Activated naive CD4-positive, alpha-beta T cell (primary cell): Measurements from ENCODE around the gene TRIM27.
"Not testable (repeated sequence)": the region's sequence is repeated elsewhere in the genome, so short reads cannot be mapped to it uniquely, and the experiment has no call there.

Experiments used
- DNase-seq, 4 experiments: peaks; one replicate each; lab custom pipeline; 2025; lab: John Stamatoyannopoulos, UW

Gene TRIM27

DNA sequence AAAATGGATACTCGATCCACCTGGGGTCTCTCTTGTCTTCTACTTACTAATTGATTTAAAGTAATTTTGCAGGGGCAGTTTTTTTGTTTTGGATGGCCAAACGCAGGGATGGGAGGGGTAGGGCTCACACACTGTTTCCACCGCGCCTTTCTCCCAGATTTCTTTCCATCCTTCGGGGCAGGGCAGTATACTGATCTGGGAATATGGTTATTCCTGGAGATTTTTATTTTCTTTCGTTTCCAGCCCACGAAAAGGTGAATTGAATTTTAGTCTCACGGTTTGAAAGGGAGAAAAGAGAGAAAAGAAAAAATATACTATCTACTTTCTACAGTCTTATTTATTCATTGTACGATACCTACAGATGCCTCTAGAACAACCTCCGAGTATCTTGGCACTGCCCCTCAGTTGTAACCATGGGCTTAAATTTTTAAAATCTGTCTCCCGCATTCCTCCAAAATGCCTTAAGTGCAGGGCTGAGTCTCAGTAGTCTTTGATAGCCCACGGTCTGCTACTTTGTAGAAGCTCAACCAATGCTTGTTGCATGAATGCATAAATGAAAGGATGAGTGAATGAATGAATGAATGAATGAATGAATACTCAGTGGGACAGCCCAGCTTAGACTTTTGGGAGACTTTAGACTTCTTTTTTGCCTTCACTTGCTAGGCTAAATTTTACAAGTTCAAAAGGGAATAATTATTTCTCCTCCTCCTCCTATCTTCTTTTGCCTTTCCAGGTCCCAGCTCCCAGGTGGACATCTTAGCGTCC lies 18.1 kb upstream of the TRIM27 start:
- no peak for DNase-seq

- peak; percentile 28 to 57 (median 43) for DNase-seq
These were observed 17.3 kb upstream of the TRIM27 start for GRCh38 chr6:28940858-28941683.

DNA sequence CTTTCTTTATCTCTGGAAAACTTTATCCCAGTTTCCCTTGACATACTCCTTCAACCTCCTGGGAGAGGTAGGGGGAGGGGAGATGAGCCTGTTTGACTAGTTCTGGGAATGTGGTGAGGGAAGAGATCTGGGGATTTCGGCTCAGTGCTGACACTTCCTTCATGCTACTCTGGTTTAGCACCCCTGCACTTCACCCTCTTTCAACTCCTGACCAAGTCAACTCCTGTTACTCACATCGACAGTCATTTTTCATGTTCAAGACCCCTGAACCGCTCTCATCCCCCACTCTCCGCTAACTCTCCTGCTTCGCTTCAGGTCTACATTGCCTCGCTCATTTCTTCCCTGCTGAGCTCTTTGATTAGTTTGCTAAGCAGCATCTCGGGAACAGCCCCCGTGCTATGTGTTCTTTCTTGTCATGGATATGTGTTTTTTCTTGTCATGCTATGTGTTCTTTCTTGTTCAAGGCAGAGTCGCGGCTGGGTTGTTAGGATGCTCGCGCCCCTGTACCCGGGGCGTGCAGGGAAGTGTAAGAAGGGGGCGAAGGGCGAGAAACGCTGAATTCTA lies 16.6 kb upstream of the TRIM27 start:
- DNase-seq, result peak in 3 of 4 experiments; percentile 11 to 38 (median 16)

- no peak for DNase-seq
These were observed 9.3 kb upstream of the TRIM27 start for GRCh38 chr6:28933069-28933468.

- DNase-seq, result no peak
These were observed 6.3 kb upstream of the TRIM27 start for GRCh38 chr6:28929887-28930620.

DNA sequence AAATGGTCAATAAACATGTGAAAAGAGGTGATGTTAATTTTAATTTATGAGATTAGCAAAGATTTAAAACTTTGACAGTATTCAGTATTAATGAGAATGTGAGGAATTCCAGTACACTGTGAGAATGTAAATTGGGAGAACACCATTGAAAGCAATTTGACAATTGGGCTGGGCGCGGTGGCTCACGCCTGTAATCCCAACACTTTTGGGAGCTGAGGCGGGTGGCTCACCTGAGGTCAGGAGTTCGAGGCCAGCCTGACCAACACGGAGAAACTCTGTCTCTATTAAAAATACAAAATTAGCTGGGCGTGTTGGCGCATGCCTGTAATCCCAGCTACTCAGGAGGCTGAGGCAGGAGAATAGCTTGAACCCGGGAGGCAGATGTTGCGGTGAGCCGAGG lies 5.6 kb upstream of the TRIM27 start:
- DNase-seq, result not testable (repeated sequence)

- no peak for DNase-seq
These were observed 4.1 kb upstream of the TRIM27 start for GRCh38 chr6:28927846-28928245.

- DNase-seq, result no peak
These were observed 916 bp downstream of the TRIM27 start for GRCh38 chr6:28922821-28923317.

DNA sequence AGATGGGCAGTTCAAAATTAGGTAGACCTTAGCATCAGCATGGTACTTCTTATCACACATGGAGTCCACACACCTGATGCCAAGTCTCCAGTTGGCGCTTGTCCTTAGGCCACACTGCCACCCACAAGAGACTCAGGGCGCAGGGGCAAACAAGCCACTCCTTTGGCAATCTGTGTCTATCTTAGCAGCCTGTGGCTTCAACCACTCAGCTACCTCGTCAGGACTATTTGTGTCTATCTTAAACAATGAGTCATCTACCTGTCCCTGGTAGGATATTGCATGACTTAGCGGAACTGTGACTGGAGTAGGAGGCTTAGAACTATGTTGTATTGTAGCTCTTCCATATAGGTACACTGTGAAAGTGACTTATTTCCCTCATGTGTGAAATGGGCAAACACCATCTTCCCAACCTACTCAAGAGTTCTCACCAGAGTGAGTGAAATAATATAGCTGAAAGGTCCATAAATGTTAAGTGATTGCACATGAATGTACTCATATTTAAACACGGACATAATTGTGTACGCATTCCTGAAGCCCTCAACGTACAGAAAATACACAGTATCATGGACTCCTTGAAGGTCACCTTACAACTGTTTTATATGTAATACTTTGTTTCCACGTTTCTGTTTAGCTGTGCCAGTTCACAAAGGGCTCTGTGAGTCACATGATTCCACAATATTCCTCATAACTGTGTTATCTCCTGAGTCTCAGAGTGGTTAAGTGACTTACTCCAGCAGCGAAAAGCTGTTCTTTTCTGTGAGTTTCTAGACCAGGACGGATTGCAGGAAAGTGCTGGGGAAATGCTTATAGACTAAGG lies 1.6 kb downstream of the TRIM27 start:
- no peak for DNase-seq

DNA sequence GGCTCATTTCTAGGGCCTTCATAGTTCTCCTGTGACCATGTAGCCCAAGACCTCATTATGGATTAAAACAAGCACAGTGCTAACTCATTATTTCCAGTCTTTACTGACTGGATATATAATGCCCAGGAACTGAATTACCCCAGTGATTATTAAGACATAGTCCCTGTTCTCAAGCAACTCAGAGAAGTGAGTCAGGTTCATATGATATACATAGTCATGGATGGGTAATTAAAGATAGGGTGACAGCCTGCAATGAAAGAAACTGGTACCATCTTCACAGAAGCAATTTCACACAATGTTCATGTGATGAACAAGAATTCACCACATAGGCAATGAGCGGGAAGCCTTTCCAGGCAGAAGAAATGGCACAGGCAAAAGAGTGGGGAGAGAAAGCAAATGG lies 3.5 kb downstream of the TRIM27 start:
- DNase-seq, result no peak

DNA sequence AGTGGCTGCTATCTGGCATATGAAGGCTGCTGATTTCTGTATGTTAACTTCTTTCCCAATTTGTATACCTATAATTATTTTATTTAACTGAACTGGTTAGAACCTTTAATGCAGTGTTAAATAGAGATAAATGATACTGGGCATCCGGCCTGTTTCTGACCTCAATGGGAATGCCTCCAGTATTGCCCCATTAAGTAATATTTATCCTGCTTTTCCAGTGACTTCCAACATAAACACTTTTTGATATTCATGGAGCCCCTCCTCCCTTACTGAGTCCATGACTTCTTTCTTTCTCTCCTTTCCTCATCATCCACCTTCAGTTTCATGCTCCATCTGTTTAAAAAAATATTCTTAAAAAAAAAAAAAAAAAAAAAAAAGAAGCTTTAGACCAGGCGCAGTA lies 8.8 kb downstream of the TRIM27 start:
- no peak for DNase-seq

GRCh38 chr6:28910901-28911690 lies 12.7 kb downstream of the TRIM27 start:
- no peak for DNase-seq

GRCh38 chr6:28907394-28907793 lies 16.4 kb downstream of the TRIM27 start:
- no peak for DNase-seq

- no peak for DNase-seq
These were observed 17.1 kb downstream of the TRIM27 start for GRCh38 chr6:28906669-28907068.

GRCh38 chr6:28903686-28904085 lies 20.1 kb downstream of the TRIM27 start:
- no peak for DNase-seq

DNA sequence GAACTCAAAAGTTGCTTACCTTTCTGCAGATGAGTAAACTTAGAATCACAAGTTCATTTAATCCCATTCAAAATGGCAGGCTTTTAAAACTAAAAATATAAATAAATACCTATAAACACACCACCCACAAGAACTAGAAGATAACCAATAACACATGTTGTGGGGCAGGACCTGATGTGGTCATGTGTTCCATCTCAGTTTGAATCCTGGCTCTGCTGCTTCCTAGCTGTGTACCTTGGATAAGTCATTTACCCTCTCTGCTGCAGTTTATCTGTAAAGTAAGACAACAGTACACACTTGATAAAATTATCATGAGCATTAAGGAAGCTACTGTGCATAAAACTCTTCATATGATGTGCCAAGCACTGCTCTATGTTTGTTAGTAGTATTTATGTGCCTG lies 22.0 kb downstream of the TRIM27 start:
- no peak for DNase-seq

GRCh38 chr6:28900577-28901256 lies 23.1 kb downstream of the TRIM27 start:
- no peak for DNase-seq

DNA sequence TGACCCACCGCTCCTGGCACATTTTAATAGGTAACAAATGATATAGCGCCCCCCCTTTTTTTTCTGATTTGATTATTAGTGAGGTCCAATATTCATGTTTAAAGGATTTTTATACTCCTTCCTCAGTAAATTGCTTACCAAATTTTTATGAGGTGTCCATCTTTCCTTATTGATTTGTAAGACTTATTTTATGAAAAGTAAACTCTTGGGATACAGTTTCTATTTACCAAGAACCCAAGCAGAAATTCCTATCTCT lies 25.1 kb downstream of the TRIM27 start:
- DNase-seq, result no peak

DNA sequence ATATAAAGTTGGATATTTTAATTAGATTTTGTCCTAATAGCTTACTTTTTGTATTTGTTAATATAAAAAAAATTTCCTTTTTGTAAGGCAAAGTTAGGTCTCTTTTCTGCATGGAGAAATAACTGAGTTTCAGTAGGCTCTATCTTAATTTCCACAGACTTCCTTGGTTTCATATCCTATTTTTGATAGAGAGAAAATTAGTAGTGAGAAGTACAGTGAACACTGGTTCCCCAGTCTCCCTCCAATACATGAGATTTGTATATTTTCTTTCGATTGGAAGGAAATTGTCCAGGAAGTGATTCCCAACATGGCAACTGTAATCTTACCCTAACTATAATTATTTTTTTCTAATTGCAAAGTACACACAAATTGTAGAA lies 26.4 kb downstream of the TRIM27 start:
- DNase-seq, result no peak
